Body of pancreas (tissue), 4 donors: Measurements from ENCODE around the gene AMPD3. TPM values are rescaled to one million over a fixed set of nuclear protein-coding genes. Genes with fewer than 3 reads are reported as not detected.

Experiments used
- ATAC-seq: fragments of 150-250 bp; one replicate; pipeline ENCODE4 v1.9.1; 2016
- DNase-seq, 4 donors: peaks; one replicate each; pipeline ENCODE4 v3.0.0-alpha.2; 2019
- H3K27ac ChIP-seq, 4 donors: fragments of 200-600 bp; sonication (generic); 1 replicate in 3 of 4; 2 replicates in 1 of 4; pipeline versions ENCODE4 v1.5.1 to v1.6.1; 2016 to 2019; ENCODE audit warnings: mild to moderate bottlenecking in 1 of 4, mixed read lengths in 1 of 4, moderate library complexity in 1 of 4
- H3K27me3 ChIP-seq, 2 donors: fragments of 200-600 bp; sonication (generic); one replicate each; pipeline ENCODE4 v1.6.0; 2016; ENCODE audit warnings: mild to moderate bottlenecking in 1 of 2
- H3K36me3 ChIP-seq, 2 donors: fragments of 200-600 bp; sonication (generic); replicated peaks in 1 of 2; 2 replicates each; pipeline ENCODE4 v1.5.1; 2016; ENCODE audit warnings: low read depth in 2 of 2; ENCODE audit not compliant: insufficient read depth in 1 of 2
- H3K4me1 ChIP-seq: fragments of 200-600 bp; sonication (generic); one replicate; pipeline ENCODE4 v1.6.0; 2016
- H3K4me3 ChIP-seq, 2 donors: fragments of 200-600 bp; sonication (generic); 1 replicate in 1 of 2; 2 replicates in 1 of 2; pipeline ENCODE4 v1.5.1; 2016 to 2019
- H3K9me3 ChIP-seq, 3 donors: fragments of 200-600 bp; sonication (generic); 1 replicate in 2 of 3; 2 replicates in 1 of 3; pipeline ENCODE4 v1.5.1; 2016
- CTCF ChIP-seq, 7 experiments: fragments of 450-650 bp in 4 of 7; fragments of 200-600 bp in 3 of 7; sonication (generic) in 3 of 7; IDR thresholded peaks; one replicate each; pipeline ENCODE4 v1.5.1; 2016 to 2019; ENCODE audit warnings: antibody characterized with exemption in 7 of 7
- POLR2A ChIP-seq, 3 donors: fragments of 450-650 bp; IDR thresholded peaks; one replicate each; pipeline ENCODE4 v1.6.1; 2016; ENCODE audit warnings: antibody characterized with exemption in 3 of 3, mild to moderate bottlenecking in 2 of 3
- WGBS, 2 donors: methylation state at CpG; one replicate each; pipeline ENCODE4 v1.1.5; 2017; 5-methylcytosine and 5-hydroxymethylcytosine counted together
- intact Hi-C: fragments of 100-400 bp; cut with DNase I; formaldehyde crosslinking; loops from one replicate; pipeline ENCODE4 v1.15.1; 2023
- total RNA-seq, 2 donors: library from RNA; depleted of rRNA; stranded (reverse); fragments of >200 nt; gene quantifications; one replicate each; pipeline ENCODE4 v1.1.0, GENCODE V29; 2016

AMPD3 gene
- total RNA-seq, 2 donors from 2014 or later, result 3.6 to 9.9 TPM

GRCh38 chr11:10522921-10523320 lies 67.9 kb downstream of the AMPD3 start:
- DNase-seq, result no peak
- Histone ChIP-seq H3K4me3 (no peak overlapping the region), H3K4me1 (no peaks in the 10 kb centered on the region), H3K36me3 (peaks cover 0 to 8% of the 10 kb centered on the region in 2 donors), H3K27me3 (no peaks in the 10 kb centered on the region), H3K27ac (no peak overlapping the region), H3K9me3 (no peaks in the 10 kb centered on the region)
- 78 to 80% methylated on average over 2 of the region's 2 CpGs for WGBS, 2 donors
- no peak for ATAC-seq
- intact Hi-C loops, result no loop called here
- TF ChIP-seq CTCF (IDR thresholded peaks at IDR 0.05), result no peak
- TF ChIP-seq POLR2A (IDR thresholded peaks at IDR 0.05), result no peak

- H3K36me3 ChIP-seq, result peaks cover 0 to 11% of the 10 kb centered on the region in 2 donors
- DNase-seq, result no peak
These were observed 69.4 kb downstream of the AMPD3 start for GRCh38 chr11:10524471-10524870.

GRCh38 chr11:10526974-10527918 lies 72.2 kb downstream of the AMPD3 start:
- intact Hi-C loops, result no loop called here
- Histone ChIP-seq H3K4me1 (no peaks in the 10 kb centered on the region), H3K27ac (no peak overlapping the region), H3K36me3 (peaks cover 0 to 9% of the 10 kb centered on the region in 2 donors), H3K27me3 (no peaks in the 10 kb centered on the region), H3K4me3 (no peak overlapping the region), H3K9me3 (no peaks in the 10 kb centered on the region)
- 79 to 81% methylated on average over 6 of the region's 6 CpGs for WGBS, 2 donors
- DNase-seq, result no peak
- ATAC-seq, result no peak
- TF ChIP-seq CTCF (IDR thresholded peaks at IDR 0.05), result no peak

More at GRCh38 chr11:10524471-10524870, 69.4 kb downstream of the AMPD3 start:
- Histone ChIP-seq H3K9me3 (no peaks in the 10 kb centered on the region), H3K27ac (no peak overlapping the region), H3K4me1 (no peaks in the 10 kb centered on the region), H3K27me3 (no peaks in the 10 kb centered on the region), H3K4me3 (no peak overlapping the region)
- intact Hi-C loops, result no loop called here
- 65 to 78% methylated on average over 1 of the region's 1 CpG for WGBS, 2 donors
- TF ChIP-seq POLR2A (IDR thresholded peaks at IDR 0.05), result no peak
- TF ChIP-seq CTCF (IDR thresholded peaks at IDR 0.05), result no peak
- no peak for ATAC-seq

- no peaks in the 10 kb centered on the region for H3K9me3 ChIP-seq
- intact Hi-C loops, result no loop called here
- TF ChIP-seq POLR2A (IDR thresholded peaks at IDR 0.05), result no peak
- no peak for TF ChIP-seq CTCF (IDR thresholded peaks at IDR 0.05)
- no peaks in the 10 kb centered on the region for H3K4me1 ChIP-seq
- ATAC-seq, result no peak
- H3K27me3 ChIP-seq, result no peaks in the 10 kb centered on the region
- H3K36me3 ChIP-seq, result peaks cover 0 to 10% of the 10 kb centered on the region in 2 donors
- H3K4me3 ChIP-seq, result no peak overlapping the region
- no peak for DNase-seq
- H3K27ac ChIP-seq, result no peak overlapping the region
These were observed 73.1 kb downstream of the AMPD3 start for GRCh38 chr11:10528121-10528520.

- Histone ChIP-seq H3K9me3 (no peaks in the 10 kb centered on the region), H3K27me3 (no peaks in the 10 kb centered on the region), H3K4me1 (no peaks in the 10 kb centered on the region), H3K27ac (no peak overlapping the region), H3K4me3 (no peak overlapping the region), H3K36me3 (peaks cover 0 to 10% of the 10 kb centered on the region in 2 donors)
- ATAC-seq (no peak), DNase-seq (no peak)
- intact Hi-C loops, result no loop called here
- TF ChIP-seq POLR2A (IDR thresholded peaks at IDR 0.05) (no peak), CTCF (IDR thresholded peaks at IDR 0.05) (no peak)
- WGBS, 2 donors, result 86 to 91% methylated on average over 2 of the region's 2 CpGs
These were observed 74.2 kb downstream of the AMPD3 start for GRCh38 chr11:10529279-10529678.
